NT2/D1 (cell line): ENCODE results near the gene TOX2.

Experiments
- DNase-seq: peaks from one replicate; pipeline ENCODE4 v3.0.0-alpha.2; 2011; ENCODE audit warnings: low read depth, low spot score
- H3K27me3 ChIP-seq: 2 replicates; pipeline ENCODE4 v1.6.0; 2011; ENCODE audit warnings: mild to moderate bottlenecking; ENCODE audit not compliant: insufficient read length, insufficient read depth
- H3K36me3 ChIP-seq: 2 replicates; pipeline ENCODE4 v1.6.1; 2011; ENCODE audit warnings: mild to moderate bottlenecking, low read length, mixed read lengths; ENCODE audit not compliant: insufficient read depth, insufficient read length
- H3K4me1 ChIP-seq: 2 replicates; pipeline ENCODE4 v1.5.1; 2011; ENCODE audit not compliant: insufficient read depth, insufficient read length
- H3K4me3 ChIP-seq: 2 replicates; pipeline ENCODE4 v1.5.1; 2011; ENCODE audit warnings: low read depth; ENCODE audit not compliant: insufficient read length
- H3K9ac ChIP-seq: 2 replicates; pipeline ENCODE4 v1.6.0; 2011; ENCODE audit warnings: low read depth; ENCODE audit not compliant: insufficient read length
- H3K9me3 ChIP-seq: 2 replicates; pipeline ENCODE4 v1.5.1; 2011; ENCODE audit warnings: mild to moderate bottlenecking, low read length; ENCODE audit not compliant: insufficient read depth
- SUZ12 ChIP-seq: IDR thresholded peaks from 2 replicates; pipeline ENCODE4 v1.6.1; 2011; ENCODE audit not compliant: insufficient read length, insufficient read depth; ENCODE audit errors: extremely low read depth
- YY1 ChIP-seq: IDR thresholded peaks from 2 replicates; pipeline ENCODE4 v1.6.1; 2011; ENCODE audit not compliant: insufficient read length, insufficient read depth
- ZNF274 ChIP-seq: IDR thresholded peaks from 2 replicates; pipeline ENCODE4 v1.6.1; 2011; ENCODE audit warnings: mild to moderate bottlenecking, low read depth, low read length

Gene TOX2

GRCh38 chr20:43923322-43923721, 8.7 kb downstream of the TOX2 start:
- Histone ChIP-seq H3K36me3 (no peaks in the 10 kb centered on the region), H3K4me3 (no peak overlapping the region), H3K9ac (no peak overlapping the region), H3K9me3 (no peaks in the 10 kb centered on the region), H3K4me1 (peaks cover 9% of the 10 kb centered on the region), H3K27me3 (no peaks in the 10 kb centered on the region)
- DNase-seq: no peak
- TF ChIP-seq ZNF274 (no peak), YY1 (no peak), SUZ12 (no peak)

GRCh38 chr20:43923917-43924316, 9.3 kb downstream of the TOX2 start:
- Histone ChIP-seq H3K4me3 (no peak overlapping the region), H3K9ac (no peak overlapping the region), H3K36me3 (no peaks in the 10 kb centered on the region), H3K9me3 (no peaks in the 10 kb centered on the region), H3K27me3 (no peaks in the 10 kb centered on the region), H3K4me1 (peaks cover 9% of the 10 kb centered on the region)
- no peak for TF ChIP-seq YY1
- no peak for TF ChIP-seq ZNF274
- no peak for TF ChIP-seq SUZ12
- no peak for DNase-seq

- H3K36me3 ChIP-seq: no peaks in the 10 kb centered on the region
- peaks cover 9% of the 10 kb centered on the region for H3K4me1 ChIP-seq
- no peaks in the 10 kb centered on the region for H3K27me3 ChIP-seq
- H3K9ac ChIP-seq: no peak overlapping the region
- no peaks in the 10 kb centered on the region for H3K9me3 ChIP-seq
- H3K4me3 ChIP-seq: no peak overlapping the region
- no peak for TF ChIP-seq ZNF274
- TF ChIP-seq SUZ12: no peak
- TF ChIP-seq YY1: no peak
- DNase-seq: no peak
Measured at GRCh38 chr20:43925215-43925614, 10.6 kb downstream of the TOX2 start.

GRCh38 chr20:43925801-43926200, 11.1 kb downstream of the TOX2 start:
- Histone ChIP-seq H3K36me3 (no peaks in the 10 kb centered on the region), H3K9ac (no peak overlapping the region), H3K4me3 (no peak overlapping the region), H3K4me1 (peaks cover 9% of the 10 kb centered on the region), H3K9me3 (no peaks in the 10 kb centered on the region), H3K27me3 (no peaks in the 10 kb centered on the region)
- DNase-seq: no peak
- no peak for TF ChIP-seq ZNF274
- TF ChIP-seq SUZ12: no peak
- TF ChIP-seq YY1: no peak

GRCh38 chr20:43926287-43927050, 11.8 kb downstream of the TOX2 start:
- Histone ChIP-seq H3K4me1 (peaks cover 7% of the 10 kb centered on the region), H3K4me3 (no peak overlapping the region), H3K27me3 (no peaks in the 10 kb centered on the region), H3K36me3 (no peaks in the 10 kb centered on the region), H3K9me3 (no peaks in the 10 kb centered on the region), H3K9ac (no peak overlapping the region)
- TF ChIP-seq SUZ12 (no peak), YY1 (no peak), ZNF274 (no peak)
- DNase-seq: no peak

- no peak overlapping the region for H3K4me3 ChIP-seq
- H3K36me3 ChIP-seq: no peaks in the 10 kb centered on the region
- no peaks in the 10 kb centered on the region for H3K27me3 ChIP-seq
- TF ChIP-seq YY1 (no peak), ZNF274 (no peak), SUZ12 (no peak)
- H3K9me3 ChIP-seq: no peaks in the 10 kb centered on the region
- H3K4me1 ChIP-seq: no peaks in the 10 kb centered on the region
- H3K9ac ChIP-seq: no peak overlapping the region
- no peak for DNase-seq
Measured at GRCh38 chr20:43931976-43932375, 17.3 kb downstream of the TOX2 start.

- no peaks in the 10 kb centered on the region for H3K27me3 ChIP-seq
- no peak overlapping the region for H3K9ac ChIP-seq
- H3K4me3 ChIP-seq: no peak overlapping the region
- H3K36me3 ChIP-seq: no peaks in the 10 kb centered on the region
- no peaks in the 10 kb centered on the region for H3K4me1 ChIP-seq
- no peak for DNase-seq
- TF ChIP-seq YY1 (no peak), SUZ12 (no peak), ZNF274 (no peak)
- no peaks in the 10 kb centered on the region for H3K9me3 ChIP-seq
Measured at GRCh38 chr20:43934833-43935232, 20.2 kb downstream of the TOX2 start.
